Prostate gland (tissue), 2 donors: ENCODE results near the gene RNU7-1. TPM values are rescaled to one million over a fixed set of nuclear protein-coding genes. Genes with fewer than 3 reads are reported as not detected.
A peak's percentile ranks its signal among the peaks of the same experiment; 100 is the strongest.

ENCODE experiments used
- DNase-seq: peaks from one replicate; pipeline ENCODE4 v3.0.0-alpha.2; 2019; ENCODE audit warnings: low spot score
- H3K27ac ChIP-seq, 2 donors: fragments of 200-600 bp; sonication (generic); 2 replicates each; pipeline ENCODE4 v1.5.1; 2017 to 2019
- H3K27me3 ChIP-seq: fragments of 200-600 bp; sonication (generic); replicated peaks from 2 replicates; pipeline ENCODE4 v1.5.1; 2019; ENCODE audit not compliant: insufficient read depth
- H3K36me3 ChIP-seq, 2 donors: fragments of 200-600 bp; sonication (generic); 1 replicate in 1 of 2; 2 replicates in 1 of 2; pipeline versions ENCODE4 v1.5.1 to v1.8.1; 2017 to 2019
- H3K4me1 ChIP-seq: fragments of 200-600 bp; sonication (generic); replicated peaks from 2 replicates; pipeline ENCODE4 v1.5.1; 2019
- H3K4me3 ChIP-seq, 2 donors: fragments of 200-600 bp; sonication (generic); 2 replicates each; pipeline ENCODE4 v1.5.1; 2017 to 2019
- H3K9me3 ChIP-seq: fragments of 200-600 bp; sonication (generic); 2 replicates; pipeline ENCODE4 v1.5.1; 2017
- POLR2A ChIP-seq: fragments of 450-650 bp; IDR thresholded peaks from one replicate; pipeline ENCODE4 v1.6.1; 2016; ENCODE audit warnings: antibody characterized with exemption, mild to moderate bottlenecking
- POLR2AphosphoS5 ChIP-seq: sonication (generic); formaldehyde crosslinking; IDR thresholded peaks from one replicate; pipeline ENCODE4 v1.6.1; 2017; ENCODE audit warnings: antibody characterized with exemption
- WGBS: methylation state at CpG from one replicate; pipeline ENCODE4 v1.1.5; 2018; 5-methylcytosine and 5-hydroxymethylcytosine counted together
- intact Hi-C: fragments of 100-400 bp; cut with DNase I; formaldehyde crosslinking; loops from one replicate; pipeline ENCODE4 v1.14.2; 2022
- total RNA-seq, 2 donors: library from RNA; depleted of rRNA; stranded (reverse); fragments of >200 nt; gene quantifications; one replicate each; pipeline ENCODE4 v1.1.0, GENCODE V29; 2016
- TF ChIP-seq, protein P1 (sequence below), 4 experiments: fragments of 200-600 bp in 2 of 4; fragments of 450-650 bp in 2 of 4; sonication (generic) in 2 of 4; IDR thresholded peaks; 1 replicate in 3 of 4; 2 replicates in 1 of 4; pipeline ENCODE4 v1.5.1; 2016 to 2019; ENCODE audit warnings: antibody characterized with exemption in 4 of 4, mild to moderate bottlenecking in 2 of 4, moderate library complexity in 2 of 4

Gene RNU7-1
- total RNA-seq, 2 donors from 2014 or later, result not detected

DNA sequence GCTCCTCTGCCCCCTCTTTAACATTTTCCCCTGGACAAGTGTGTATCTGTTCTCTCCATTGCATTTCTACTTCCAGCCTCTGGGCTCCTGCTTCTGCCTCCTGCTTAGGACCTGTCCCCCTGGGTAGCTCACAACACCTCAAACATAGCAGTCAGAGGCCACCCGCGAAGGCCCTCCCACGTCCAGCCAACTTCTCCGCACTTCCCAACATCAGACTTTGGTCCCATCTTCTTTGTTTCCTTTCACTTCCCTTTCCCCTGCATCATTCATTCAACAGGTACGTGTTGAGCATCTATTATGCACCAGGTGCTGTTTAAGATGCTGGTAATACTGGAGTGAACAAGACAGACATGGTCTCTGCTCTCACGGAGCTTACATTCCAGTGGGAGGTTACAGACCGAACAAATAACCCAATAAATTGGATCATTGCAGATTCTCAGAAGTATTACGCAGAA, 3.3 kb downstream of the RNU7-1 start:
- Histone ChIP-seq H3K27me3 (no peaks in the 10 kb centered on the region), H3K36me3 (no peaks in the 10 kb centered on the region), H3K4me1 (peaks cover 18% of the 10 kb centered on the region), H3K4me3 (peak overlapping the region; percentile 28 to 42), H3K27ac (peak overlapping the region; percentile 94 to 97), H3K9me3 (no peaks in the 10 kb centered on the region)
- WGBS, result 47% methylated on average over 8 of the region's 8 CpGs
- intact Hi-C loops, result loop anchor here (5.0 kb wide), 1 partner anchor 165 kb away; no protein-coding TSS in a partner anchor
- DNase-seq, result no peak
- no peak for TF ChIP-seq POLR2A

- WGBS, result 84% methylated on average over 8 of the region's 8 CpGs
- intact Hi-C loops, result loop anchor here (5.0 kb wide), 1 partner anchor 165 kb away; no protein-coding TSS in a partner anchor
- no peak for DNase-seq
- Histone ChIP-seq H3K36me3 (no peaks in the 10 kb centered on the region), H3K4me3 (no peak overlapping the region), H3K27ac (no peak overlapping the region), H3K27me3 (no peaks in the 10 kb centered on the region), H3K4me1 (peaks cover 18% of the 10 kb centered on the region), H3K9me3 (no peaks in the 10 kb centered on the region)
- TF ChIP-seq, protein P1, sequence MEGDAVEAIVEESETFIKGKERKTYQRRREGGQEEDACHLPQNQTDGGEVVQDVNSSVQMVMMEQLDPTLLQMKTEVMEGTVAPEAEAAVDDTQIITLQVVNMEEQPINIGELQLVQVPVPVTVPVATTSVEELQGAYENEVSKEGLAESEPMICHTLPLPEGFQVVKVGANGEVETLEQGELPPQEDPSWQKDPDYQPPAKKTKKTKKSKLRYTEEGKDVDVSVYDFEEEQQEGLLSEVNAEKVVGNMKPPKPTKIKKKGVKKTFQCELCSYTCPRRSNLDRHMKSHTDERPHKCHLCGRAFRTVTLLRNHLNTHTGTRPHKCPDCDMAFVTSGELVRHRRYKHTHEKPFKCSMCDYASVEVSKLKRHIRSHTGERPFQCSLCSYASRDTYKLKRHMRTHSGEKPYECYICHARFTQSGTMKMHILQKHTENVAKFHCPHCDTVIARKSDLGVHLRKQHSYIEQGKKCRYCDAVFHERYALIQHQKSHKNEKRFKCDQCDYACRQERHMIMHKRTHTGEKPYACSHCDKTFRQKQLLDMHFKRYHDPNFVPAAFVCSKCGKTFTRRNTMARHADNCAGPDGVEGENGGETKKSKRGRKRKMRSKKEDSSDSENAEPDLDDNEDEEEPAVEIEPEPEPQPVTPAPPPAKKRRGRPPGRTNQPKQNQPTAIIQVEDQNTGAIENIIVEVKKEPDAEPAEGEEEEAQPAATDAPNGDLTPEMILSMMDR (IDR thresholded peaks at IDR 0.05), result no peak
- TF ChIP-seq POLR2AphosphoS5, result no peak
Measured at GRCh38 chr12:6947615-6948014, 4.0 kb downstream of the RNU7-1 start.

- H3K27ac ChIP-seq, result no peak overlapping the region
- intact Hi-C loops, result loop anchor here (5.0 kb wide), 1 partner anchor 163 kb away; no protein-coding TSS in a partner anchor
- no peak overlapping the region for H3K4me3 ChIP-seq
- peaks cover 18% of the 10 kb centered on the region for H3K4me1 ChIP-seq
- no peaks in the 10 kb centered on the region for H3K27me3 ChIP-seq
- no peak for DNase-seq
- H3K36me3 ChIP-seq, result no peaks in the 10 kb centered on the region
- TF ChIP-seq POLR2AphosphoS5 (no peak), POLR2A (no peak)
- TF ChIP-seq, protein P1 (IDR thresholded peaks at IDR 0.05), result no peak
- 80% methylated on average over 15 of the region's 15 CpGs for WGBS
- H3K9me3 ChIP-seq, result no peaks in the 10 kb centered on the region
Measured at GRCh38 chr12:6948873-6949594, 5.4 kb downstream of the RNU7-1 start.

GRCh38 chr12:6950401-6950801, 6.8 kb downstream of the RNU7-1 start:
- no peaks in the 10 kb centered on the region for H3K36me3 ChIP-seq
- peaks cover 12% of the 10 kb centered on the region for H3K4me1 ChIP-seq
- no peak overlapping the region for H3K4me3 ChIP-seq
- no peaks in the 10 kb centered on the region for H3K9me3 ChIP-seq
- WGBS, result 100% methylated on average over 1 of the region's 1 CpG
- intact Hi-C loops, result no loop called here
- H3K27me3 ChIP-seq, result no peaks in the 10 kb centered on the region
- no peak overlapping the region for H3K27ac ChIP-seq
- TF ChIP-seq POLR2AphosphoS5, result no peak
- TF ChIP-seq POLR2A, result no peak
- TF ChIP-seq, protein P1 (IDR thresholded peaks at IDR 0.05), result no peak
- DNase-seq, result no peak

GRCh38 chr12:6950811-6951540, 7.4 kb downstream of the RNU7-1 start, which contains the start of gene PTPN6:
Gene PTPN6, plus strand, starts transcription at chr12:6951356. Its CDS starts 157 bp downstream, at chr12:6951513.
- Histone ChIP-seq H3K4me3 (peak within 1 kb of the TSS; percentile 11 to 14), H3K27me3 (no peaks in the 10 kb centered on the region), H3K4me1 (peaks cover 6% of the 10 kb centered on the region), H3K9me3 (no peaks in the 10 kb centered on the region), H3K27ac (no peak within 1 kb of the TSS), H3K36me3 (no peaks in the 10 kb centered on the region)
- intact Hi-C loops, result no loop called here
- TF ChIP-seq, protein P1 (IDR thresholded peaks at IDR 0.05), result no peak
- TF ChIP-seq POLR2A (no peak), POLR2AphosphoS5 (no peak)
- DNase-seq, result no peak
- 67% methylated on average over 25 of the region's 25 CpGs for WGBS
